ENCODE results near the gene EEF1AKMT3. TPM values are rescaled to one million over a fixed set of nuclear protein-coding genes. Genes with fewer than 3 reads are reported as not detected.

EEF1AKMT3 gene
- total and polyA plus RNA-seq, 9 of the 15 experiments (the other 6 are each of a cell fraction or from before 2014, with no cell fraction given) = 4.1 to 17.2 (median 7.9) TPM

DNA sequence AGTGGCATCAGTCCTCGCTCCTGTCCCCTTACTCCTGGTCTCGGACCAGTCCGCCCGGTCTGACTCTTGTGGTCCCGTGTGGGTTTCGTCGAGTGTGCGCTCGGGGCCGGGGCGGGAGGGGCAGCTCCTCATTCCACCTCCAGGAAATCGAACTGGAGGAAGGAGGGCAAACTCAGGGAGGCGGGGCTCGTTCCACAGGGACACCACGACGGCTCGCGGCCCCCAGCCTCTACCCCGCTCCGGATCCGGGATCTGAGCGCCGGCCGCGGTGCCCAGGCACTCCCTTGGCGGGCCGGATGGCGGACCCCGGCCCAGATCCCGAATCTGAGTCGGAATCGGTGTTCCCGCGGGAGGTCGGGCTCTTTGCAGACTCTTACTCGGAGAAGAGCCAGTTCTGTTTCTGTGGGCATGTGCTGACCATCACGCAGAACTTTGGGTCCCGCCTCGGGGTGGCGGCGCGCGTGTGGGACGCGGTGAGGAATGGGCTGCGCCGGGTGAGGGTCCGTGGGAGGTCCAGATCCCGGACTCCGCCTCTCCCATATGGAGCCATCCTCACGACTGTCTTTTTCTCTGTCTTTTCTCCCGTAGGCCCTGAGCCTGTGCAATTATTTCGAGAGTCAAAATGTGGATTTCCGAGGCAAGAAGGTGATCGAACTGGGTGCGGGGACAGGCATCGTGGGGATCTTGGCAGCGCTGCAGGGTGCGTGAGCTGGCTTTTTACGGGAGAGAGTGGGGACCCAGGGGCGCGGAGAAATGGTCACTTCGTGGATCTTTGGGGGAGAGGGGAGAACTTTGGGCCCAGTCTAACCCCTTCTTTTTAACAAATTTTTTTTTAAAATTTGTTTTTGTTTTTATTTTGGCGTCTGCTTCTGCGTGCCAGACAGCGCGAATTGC, at the start of gene EEF1AKMT3 (continued):
- TF ChIP-seq ZNF253 (CRISPR knock-in tag; conservative IDR thresholded peaks at IDR 0.05) = no peak
- TF ChIP-seq JUND (IDR thresholded peaks at IDR 0.05; ENCODE audit: borderline replicate concordance, low read depth, low read length) = no peak
- no peak for TF ChIP-seq JUND (tag; IDR thresholded peaks at IDR 0.05; ENCODE audit: borderline replicate concordance, low read depth, low read length)
- TF ChIP-seq DACH1 (IDR thresholded peaks at IDR 0.05; ENCODE audit: partially characterized antibody) = no peak
- 0 out of 2 replicates have a peak, but pooled peaks have one; percentile 67 for TF ChIP-seq ZBTB1 (CRISPR knock-in tag; IDR thresholded peaks at IDR 0.05; ENCODE audit: borderline replicate concordance, low read depth)
- TF ChIP-seq SAFB (IDR thresholded peaks at IDR 0.05; ENCODE audit: borderline replicate concordance, low read depth, low read length) = peak; percentile 38; the same call in 1 of the 2 replicates
- TF ChIP-seq RBFOX2 (IDR thresholded peaks at IDR 0.05; ENCODE audit: low read depth, low read length) = peak; percentile 83
- peak; percentile 74; the same call in 1 of the 2 replicates for TF ChIP-seq L3MBTL2 (IDR thresholded peaks at IDR 0.05)
- no peak for TF ChIP-seq ZNF212 (CRISPR knock-in tag; IDR thresholded peaks at IDR 0.05)
- TF ChIP-seq EP300 (IDR thresholded peaks at IDR 0.05; ENCODE audit: low read length) = no peak
- TF ChIP-seq CTBP1 (IDR thresholded peaks at IDR 0.05; ENCODE audit: borderline replicate concordance) = no peak
- TF ChIP-seq, protein P1, sequence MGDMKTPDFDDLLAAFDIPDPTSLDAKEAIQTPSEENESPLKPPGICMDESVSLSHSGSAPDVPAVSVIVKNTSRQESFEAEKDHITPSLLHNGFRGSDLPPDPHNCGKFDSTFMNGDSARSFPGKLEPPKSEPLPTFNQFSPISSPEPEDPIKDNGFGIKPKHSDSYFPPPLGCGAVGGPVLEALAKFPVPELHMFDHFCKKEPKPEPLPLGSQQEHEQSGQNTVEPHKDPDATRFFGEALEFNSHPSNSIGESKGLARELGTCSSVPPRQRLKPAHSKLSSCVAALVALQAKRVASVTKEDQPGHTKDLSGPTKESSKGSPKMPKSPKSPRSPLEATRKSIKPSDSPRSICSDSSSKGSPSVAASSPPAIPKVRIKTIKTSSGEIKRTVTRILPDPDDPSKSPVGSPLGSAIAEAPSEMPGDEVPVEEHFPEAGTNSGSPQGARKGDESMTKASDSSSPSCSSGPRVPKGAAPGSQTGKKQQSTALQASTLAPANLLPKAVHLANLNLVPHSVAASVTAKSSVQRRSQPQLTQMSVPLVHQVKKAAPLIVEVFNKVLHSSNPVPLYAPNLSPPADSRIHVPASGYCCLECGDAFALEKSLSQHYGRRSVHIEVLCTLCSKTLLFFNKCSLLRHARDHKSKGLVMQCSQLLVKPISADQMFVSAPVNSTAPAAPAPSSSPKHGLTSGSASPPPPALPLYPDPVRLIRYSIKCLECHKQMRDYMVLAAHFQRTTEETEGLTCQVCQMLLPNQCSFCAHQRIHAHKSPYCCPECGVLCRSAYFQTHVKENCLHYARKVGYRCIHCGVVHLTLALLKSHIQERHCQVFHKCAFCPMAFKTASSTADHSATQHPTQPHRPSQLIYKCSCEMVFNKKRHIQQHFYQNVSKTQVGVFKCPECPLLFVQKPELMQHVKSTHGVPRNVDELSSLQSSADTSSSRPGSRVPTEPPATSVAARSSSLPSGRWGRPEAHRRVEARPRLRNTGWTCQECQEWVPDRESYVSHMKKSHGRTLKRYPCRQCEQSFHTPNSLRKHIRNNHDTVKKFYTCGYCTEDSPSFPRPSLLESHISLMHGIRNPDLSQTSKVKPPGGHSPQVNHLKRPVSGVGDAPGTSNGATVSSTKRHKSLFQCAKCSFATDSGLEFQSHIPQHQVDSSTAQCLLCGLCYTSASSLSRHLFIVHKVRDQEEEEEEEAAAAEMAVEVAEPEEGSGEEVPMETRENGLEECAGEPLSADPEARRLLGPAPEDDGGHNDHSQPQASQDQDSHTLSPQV (IDR thresholded peaks at IDR 0.05) = peak; percentile 68; the same call in 1 of the 2 replicates
- TF ChIP-seq, protein P2, sequence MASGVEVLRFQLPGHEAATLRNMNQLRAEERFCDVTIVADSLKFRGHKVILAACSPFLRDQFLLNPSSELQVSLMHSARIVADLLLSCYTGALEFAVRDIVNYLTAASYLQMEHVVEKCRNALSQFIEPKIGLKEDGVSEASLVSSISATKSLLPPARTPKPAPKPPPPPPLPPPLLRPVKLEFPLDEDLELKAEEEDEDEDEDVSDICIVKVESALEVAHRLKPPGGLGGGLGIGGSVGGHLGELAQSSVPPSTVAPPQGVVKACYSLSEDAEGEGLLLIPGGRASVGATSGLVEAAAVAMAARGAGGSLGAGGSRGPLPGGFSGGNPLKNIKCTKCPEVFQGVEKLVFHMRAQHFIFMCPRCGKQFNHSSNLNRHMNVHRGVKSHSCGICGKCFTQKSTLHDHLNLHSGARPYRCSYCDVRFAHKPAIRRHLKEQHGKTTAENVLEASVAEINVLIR (CRISPR knock-in tag; IDR thresholded peaks at IDR 0.05) = no peak
- no peak for TF ChIP-seq CSDE1 (IDR thresholded peaks at IDR 0.05)
- no peak; the same call in 1 of the 2 replicates for TF ChIP-seq NFIC (IDR thresholded peaks at IDR 0.05)
- TF ChIP-seq, protein P3, sequence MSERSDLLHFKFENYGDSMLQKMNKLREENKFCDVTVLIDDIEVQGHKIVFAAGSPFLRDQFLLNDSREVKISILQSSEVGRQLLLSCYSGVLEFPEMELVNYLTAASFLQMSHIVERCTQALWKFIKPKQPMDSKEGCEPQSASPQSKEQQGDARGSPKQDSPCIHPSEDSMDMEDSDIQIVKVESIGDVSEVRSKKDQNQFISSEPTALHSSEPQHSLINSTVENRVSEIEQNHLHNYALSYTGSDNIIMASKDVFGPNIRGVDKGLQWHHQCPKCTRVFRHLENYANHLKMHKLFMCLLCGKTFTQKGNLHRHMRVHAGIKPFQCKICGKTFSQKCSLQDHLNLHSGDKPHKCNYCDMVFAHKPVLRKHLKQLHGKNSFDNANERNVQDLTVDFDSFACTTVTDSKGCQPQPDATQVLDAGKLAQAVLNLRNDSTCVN (CRISPR knock-in tag; IDR thresholded peaks at IDR 0.05) = no peak
- TF ChIP-seq GABPB1 (CRISPR knock-in tag; IDR thresholded peaks at IDR 0.05) = 0 out of 2 replicates have a peak, but pooled peaks have one; percentile 39
- TF ChIP-seq MTA1 (IDR thresholded peaks at IDR 0.05; ENCODE audit: borderline replicate concordance) = no peak
- no peak for TF ChIP-seq TARDBP (IDR thresholded peaks at IDR 0.05)
- no peak for TF ChIP-seq HOXB6 (CRISPR knock-in tag; IDR thresholded peaks at IDR 0.05; ENCODE audit: borderline replicate concordance)
- no peak for TF ChIP-seq ARHGAP35 (IDR thresholded peaks at IDR 0.05; ENCODE audit: partially characterized antibody)
- TF ChIP-seq TBP (optimal IDR thresholded peaks at IDR 0.05; ENCODE audit: low read depth, low read length) = no peak
- no peak for TF ChIP-seq LCOR (CRISPR knock-in tag; IDR thresholded peaks at IDR 0.05)
- 0 out of 2 replicates have a peak, but pooled peaks have one; percentile 67 for TF ChIP-seq BRD4 (IDR thresholded peaks at IDR 0.05)

All from K562 (cell line).